LNCaP clone FGC (cell line): ENCODE results near the gene ARHGAP15.

Source experiments
- DNase-seq: peaks from one replicate; pipeline ENCODE4 v3.0.0-alpha.2; 2011; ENCODE audit warnings: low read depth
- H3K4me3 ChIP-seq: 2 replicates; pipeline ENCODE4 v1.5.1; 2011; ENCODE audit warnings: mild to moderate bottlenecking, low read depth, low read length, control low read depth
- CTCF ChIP-seq: IDR thresholded peaks from 2 replicates; pipeline ENCODE4 v1.5.1; 2012; ENCODE audit warnings: mild to moderate bottlenecking; ENCODE audit not compliant: control insufficient read depth, insufficient read depth; ENCODE audit errors: extremely low read depth

ARHGAP15 gene

GRCh38 chr2:143150287-143150686 lies 21.1 kb downstream of the ARHGAP15 start:
- no peak for TF ChIP-seq CTCF

GRCh38 chr2:143151111-143151752 lies 22.0 kb downstream of the ARHGAP15 start:
- DNase-seq: no peak
- no peak for TF ChIP-seq CTCF
- no peak overlapping the region for H3K4me3 ChIP-seq

More at GRCh38 chr2:143150287-143150686, 21.1 kb downstream of the ARHGAP15 start:
- no peak for DNase-seq
- H3K4me3 ChIP-seq: no peak overlapping the region

- no peak overlapping the region for H3K4me3 ChIP-seq
- no peak for TF ChIP-seq CTCF
- no peak for DNase-seq
Observed at GRCh38 chr2:143152219-143152618, 23.0 kb downstream of the ARHGAP15 start.

GRCh38 chr2:143152637-143153036 lies 23.4 kb downstream of the ARHGAP15 start:
- no peak for DNase-seq
- no peak for TF ChIP-seq CTCF
- H3K4me3 ChIP-seq: no peak overlapping the region

GRCh38 chr2:143155661-143156060 lies 26.4 kb downstream of the ARHGAP15 start:
- TF ChIP-seq CTCF: no peak
- DNase-seq: no peak

GRCh38 chr2:143157001-143157400 lies 27.8 kb downstream of the ARHGAP15 start:
- no peak overlapping the region for H3K4me3 ChIP-seq
- no peak for DNase-seq
- no peak for TF ChIP-seq CTCF

More at GRCh38 chr2:143155661-143156060, 26.4 kb downstream of the ARHGAP15 start:
- no peak overlapping the region for H3K4me3 ChIP-seq

- no peak for DNase-seq
- no peak overlapping the region for H3K4me3 ChIP-seq
- TF ChIP-seq CTCF: no peak
Observed at GRCh38 chr2:143157418-143157817, 28.2 kb downstream of the ARHGAP15 start.
